DMS79 treated with DMSO at 0.1 percent for 48 hours (cell line): ENCODE results near the gene IL6R.

Experiments
- DNase-seq: peaks from one replicate; lab custom pipeline; 2025; lab: John Stamatoyannopoulos, UW

The IL6R gene

DNA sequence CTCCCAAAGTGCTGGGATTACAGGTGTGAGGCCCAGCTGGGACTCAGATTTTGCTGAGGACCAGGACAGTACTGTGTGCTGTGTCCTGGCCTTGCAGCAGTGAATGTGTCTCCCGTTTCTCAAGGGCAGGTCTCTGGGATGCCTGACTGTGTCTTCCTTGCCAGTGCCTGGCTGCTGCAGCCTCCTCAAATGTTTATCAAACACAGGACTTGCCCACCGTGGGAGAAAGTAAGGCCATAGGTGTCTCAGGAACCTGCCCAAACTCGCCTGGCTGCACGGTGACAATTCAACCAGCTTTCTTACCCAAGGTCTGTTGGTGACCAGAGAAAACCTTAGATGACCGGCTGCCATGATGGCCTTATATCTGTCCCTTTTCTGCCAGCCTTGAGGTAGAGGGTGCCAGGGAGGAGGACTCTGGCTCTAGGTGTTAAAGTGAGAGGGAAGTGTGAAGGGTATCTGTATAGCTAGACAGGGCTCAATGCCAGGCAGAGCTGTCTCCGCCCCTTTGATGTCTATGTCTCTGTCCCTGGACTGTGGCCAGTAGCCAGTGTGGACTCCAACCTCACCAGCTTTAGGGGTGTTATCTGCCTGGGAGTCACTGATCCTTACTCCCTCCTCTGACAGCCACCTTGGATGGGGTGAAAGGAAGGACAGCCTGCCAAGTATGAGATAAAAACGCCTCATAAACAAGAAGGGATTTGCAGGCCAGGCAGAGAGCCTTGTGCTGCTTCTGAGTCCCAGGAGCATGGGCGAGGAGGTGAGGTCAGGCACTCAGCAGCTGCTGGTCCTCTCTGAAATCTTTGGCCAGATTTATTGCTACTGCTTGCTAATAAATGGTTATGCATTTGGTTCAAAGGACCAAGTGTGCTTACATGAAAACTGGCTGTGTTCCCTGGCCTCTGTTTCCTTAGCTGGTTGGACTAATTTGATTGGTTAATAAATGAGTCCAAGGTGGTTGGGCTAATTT, 22.3 kb downstream of the IL6R start:
- DNase-seq: no peak

DNA sequence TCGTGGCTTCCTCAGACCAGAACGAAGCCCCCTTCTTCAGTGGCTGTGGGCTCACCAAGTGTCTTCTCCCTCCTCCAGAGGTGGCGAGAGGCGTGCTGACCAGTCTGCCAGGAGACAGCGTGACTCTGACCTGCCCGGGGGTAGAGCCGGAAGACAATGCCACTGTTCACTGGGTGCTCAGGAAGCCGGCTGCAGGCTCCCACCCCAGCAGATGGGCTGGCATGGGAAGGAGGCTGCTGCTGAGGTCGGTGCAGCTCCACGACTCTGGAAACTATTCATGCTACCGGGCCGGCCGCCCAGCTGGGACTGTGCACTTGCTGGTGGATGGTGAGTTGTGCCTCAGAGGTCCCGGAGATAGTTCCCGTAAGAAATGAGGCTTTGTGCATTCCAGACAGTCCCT, 24.0 kb downstream of the IL6R start:
- DNase-seq: no peak

DNA sequence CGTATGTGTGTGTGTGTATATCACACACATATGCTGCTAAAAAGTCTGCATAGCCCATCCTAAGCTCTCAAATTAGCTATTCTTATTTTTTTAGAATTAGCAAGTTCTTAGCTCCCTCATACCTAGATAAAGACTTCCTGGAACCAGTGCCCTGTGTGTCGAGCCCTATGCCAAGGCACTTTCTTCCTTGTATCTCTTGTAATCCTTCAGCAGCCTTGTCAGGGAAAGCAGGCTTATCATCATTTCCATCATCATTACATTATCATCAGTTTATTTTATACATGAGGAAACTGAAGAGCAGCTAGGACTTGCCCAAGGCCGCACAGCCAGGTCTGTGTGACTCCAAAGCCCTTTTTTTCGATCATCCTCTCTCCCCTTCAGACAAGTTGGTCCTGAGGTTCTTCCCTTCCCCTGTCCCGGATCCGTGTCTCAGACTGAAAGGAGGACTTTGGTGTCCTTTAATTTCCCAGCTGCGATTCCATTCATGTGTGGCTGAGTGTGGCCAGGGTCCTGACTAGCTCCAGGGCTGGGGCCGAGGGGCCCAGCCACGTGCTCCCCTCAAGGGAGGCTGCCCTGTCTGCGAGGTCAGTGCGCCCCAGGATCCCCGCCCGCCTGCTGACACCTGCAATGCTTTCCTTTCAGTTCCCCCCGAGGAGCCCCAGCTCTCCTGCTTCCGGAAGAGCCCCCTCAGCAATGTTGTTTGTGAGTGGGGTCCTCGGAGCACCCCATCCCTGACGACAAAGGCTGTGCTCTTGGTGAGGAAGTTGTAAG, 24.9 kb downstream of the IL6R start:
- no peak for DNase-seq

DNA sequence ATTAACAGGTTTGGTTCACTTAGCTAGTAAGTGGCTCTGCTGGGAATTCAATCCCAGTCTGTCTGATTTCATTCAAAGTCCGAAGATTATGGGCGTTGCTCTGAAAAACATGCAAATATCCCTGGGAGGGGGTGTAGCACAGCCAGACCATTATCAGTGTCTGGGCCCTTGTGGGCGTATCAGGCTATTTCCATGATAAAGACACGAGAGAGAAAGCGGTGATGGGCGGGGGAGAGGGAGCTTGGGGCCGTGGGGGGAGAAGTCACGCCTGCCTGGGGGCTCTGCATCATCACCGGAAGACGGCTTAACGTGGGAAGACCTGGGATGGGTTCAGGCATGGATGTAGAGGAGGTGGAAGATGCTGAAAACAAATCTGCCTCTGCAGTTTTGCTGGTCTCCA, 25.8 kb downstream of the IL6R start:
- no peak for DNase-seq

DNA sequence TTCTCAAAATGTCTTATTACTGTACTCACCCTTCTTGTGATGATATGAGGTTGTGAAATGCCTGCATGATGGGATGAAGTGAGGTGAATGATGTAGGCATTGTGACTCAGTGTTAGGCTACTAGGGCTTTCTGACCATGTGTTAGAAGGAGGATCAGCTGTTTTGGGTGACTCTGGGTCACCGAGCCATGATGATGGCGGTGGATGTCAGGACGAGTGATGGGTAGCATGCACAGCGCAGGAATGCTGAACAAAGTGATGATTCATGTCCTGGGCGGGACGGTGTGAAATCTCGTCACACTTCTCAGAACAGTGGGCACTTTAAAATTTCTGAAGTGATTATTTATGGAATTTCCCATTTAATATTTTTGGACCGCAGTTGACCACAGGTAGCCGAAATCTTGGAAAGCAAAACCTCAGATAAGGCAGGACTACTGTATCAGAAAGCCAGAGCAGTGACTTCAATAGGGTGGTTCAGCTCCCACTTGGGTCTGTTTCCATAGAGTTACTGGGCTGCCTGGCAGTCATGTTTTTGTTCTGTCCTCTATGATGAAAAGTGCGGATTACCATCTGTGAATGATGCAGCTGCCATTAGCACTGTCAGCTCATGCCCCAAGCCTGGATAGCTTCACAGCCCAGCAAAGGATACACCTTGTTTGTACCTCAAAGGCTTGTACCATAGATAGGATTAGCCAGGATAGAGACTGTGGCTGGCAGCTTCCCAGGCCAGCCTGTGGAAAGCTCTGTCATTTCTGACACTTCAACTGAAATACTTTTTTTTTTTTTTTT, 26.6 kb downstream of the IL6R start:
- no peak for DNase-seq

DNA sequence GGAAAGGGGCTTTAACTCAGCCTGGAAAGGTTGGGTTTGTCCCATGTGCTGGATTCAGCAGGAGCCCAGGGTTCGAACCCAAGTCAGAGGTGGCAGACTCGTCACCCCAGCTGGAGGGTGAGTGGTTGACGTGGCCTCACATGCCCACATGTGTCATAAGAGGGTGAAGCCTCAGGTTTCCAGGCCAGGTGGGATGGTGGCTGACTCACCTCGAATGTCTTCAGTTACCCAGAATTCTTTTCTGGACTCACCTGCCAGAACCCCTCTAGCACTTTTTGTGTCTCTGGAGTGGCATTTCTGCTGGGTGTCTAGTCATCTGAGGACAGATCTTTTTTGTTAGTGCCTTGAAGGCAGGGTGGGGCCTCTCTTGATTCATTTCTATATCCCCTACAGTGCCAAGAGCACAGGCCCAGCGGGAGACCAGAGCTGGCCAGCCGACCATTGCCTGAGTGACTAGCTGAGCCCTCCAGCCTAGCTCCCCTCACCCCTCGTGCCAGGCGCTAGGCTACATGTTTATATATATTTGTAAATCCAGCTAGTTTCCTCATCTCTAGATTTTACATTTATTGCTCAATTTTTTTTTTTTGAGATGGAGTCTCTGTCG, 28.1 kb downstream of the IL6R start:
- no peak for DNase-seq

DNA sequence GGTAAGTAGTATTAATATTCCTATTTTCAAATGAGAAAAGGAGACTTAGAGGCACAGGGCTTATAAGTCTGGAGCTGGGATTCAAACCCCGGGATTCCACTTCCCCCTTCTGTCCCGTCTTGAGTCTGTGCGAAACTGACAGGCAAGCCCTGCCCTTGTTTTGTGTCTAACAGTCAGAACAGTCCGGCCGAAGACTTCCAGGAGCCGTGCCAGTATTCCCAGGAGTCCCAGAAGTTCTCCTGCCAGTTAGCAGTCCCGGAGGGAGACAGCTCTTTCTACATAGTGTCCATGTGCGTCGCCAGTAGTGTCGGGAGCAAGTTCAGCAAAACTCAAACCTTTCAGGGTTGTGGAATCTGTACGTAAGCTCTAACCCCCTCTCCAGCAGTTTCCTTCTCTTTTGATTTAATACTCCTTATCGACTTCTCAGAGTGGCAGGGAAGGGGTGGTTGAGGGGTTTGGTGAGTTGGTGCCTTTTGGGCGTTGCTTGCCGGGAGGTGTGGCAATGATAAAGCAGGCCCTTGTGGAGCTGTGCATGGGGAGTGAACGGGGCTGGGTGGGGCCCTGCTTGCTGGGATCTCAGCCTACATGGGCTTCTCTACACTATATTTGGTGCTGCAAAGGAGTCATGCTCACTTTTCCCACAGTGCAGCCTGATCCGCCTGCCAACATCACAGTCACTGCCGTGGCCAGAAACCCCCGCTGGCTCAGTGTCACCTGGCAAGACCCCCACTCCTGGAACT, 29.4 kb downstream of the IL6R start:
- DNase-seq: no peak

DNA sequence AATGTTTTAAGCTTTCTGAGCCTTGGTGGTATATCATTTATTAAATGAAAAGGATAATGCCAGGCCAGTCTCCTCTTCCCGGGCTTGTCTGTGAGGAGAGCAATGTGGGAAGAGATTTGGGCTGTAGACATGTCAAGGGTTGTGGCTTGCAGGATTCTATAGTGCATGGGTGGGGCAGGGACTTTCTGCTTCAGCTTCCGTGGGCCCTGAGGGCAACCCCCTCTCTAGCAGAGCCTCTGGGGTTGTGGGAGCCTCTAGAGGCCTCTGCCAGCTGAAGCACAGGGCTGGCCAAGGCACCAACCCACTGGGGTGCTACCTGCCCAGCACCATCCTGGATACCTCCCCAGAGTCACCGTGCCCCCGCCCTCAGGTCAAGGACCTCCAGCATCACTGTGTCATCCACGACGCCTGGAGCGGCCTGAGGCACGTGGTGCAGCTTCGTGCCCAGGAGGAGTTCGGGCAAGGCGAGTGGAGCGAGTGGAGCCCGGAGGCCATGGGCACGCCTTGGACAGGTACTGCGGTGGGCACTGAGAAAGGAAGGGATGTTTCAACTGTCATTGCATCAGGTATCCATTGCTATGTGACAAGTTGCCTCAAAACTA, 30.6 kb downstream of the IL6R start:
- DNase-seq: no peak

DNA sequence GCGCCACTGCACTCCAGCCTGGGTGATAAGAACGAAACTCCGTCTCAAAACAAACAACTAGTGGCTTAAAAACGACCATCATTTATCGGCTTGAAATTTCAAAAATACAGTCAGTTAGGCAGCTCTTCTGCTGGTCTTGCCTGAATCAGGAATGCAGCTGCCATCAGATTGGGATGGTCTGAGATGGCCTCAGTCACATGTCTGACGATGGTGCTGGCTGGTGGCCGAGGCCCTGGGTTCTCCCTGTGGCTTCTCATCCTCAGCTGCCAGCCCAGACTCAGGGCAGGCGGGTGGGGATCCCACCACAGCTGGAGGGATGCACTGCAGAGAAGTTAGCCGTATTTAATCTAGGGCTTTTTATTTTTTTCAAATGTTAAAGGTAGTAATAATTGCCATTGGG, 31.3 kb downstream of the IL6R start:
- DNase-seq: no peak

DNA sequence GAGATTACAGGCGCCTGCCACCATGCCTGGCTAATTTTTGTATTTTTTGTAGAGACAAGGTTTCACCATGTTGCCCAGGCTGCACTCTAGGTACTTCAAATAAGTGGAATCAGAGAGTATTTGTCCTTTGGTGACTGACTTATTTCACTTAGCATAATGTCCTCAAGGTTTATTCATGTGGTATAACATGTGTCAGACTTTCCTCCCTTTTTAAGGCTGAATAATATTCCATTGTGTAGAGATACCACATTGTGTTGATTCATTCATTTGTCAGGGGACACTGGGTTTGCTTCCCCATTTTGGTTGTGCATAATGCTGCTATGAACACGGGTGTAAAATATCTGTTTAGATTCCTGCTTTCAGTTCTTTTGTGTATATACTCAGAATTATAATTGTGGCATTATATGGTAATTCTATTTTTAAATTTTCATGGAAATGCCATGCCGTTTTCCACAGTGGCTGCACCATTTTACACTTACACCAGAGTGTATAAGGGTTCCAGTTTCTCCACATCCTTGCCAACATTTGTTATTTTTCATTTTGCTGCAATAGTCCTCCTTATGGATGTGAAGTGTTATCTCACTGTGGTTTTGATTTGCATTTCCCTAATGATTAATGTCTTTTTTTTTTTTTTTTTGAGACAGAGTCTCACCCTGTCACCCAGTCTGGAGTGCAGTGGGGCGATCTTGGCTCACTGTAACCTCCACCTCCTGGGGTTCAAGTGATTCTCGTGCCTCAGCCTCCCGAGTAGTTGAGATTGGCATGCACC, 35.1 kb downstream of the IL6R start:
- no peak for DNase-seq

DNA sequence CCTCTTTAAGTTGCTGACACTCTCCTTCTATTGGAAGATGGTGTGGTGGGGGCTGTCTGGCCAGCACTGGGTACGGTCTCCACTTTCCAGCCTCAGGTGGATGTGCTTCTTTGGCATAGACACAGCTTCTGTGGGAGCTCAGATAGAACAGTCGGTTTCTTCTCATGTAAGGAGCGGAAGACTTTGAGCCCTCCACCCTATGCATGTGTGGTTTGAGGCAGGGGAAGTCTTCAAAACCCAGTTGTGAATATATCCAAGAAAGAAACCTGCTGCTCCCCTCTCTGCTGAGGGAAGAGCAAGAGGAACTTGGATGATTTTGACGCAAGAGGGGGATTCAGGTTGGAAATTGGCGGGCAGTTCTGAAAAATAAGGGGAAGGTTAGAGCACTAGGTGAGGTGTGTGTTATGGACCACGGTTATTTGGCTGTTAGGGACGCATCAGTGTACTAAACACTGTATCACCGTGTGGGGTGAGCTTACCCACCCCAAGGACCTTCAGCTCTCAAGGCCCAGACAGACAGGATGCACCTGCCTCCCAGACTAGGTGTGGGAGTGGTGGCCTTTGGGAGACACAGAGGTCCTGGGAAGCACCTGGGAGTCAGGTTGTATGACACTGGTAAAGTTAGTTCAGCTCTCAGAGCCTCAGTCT, 36.2 kb downstream of the IL6R start:
- no peak for DNase-seq

DNA sequence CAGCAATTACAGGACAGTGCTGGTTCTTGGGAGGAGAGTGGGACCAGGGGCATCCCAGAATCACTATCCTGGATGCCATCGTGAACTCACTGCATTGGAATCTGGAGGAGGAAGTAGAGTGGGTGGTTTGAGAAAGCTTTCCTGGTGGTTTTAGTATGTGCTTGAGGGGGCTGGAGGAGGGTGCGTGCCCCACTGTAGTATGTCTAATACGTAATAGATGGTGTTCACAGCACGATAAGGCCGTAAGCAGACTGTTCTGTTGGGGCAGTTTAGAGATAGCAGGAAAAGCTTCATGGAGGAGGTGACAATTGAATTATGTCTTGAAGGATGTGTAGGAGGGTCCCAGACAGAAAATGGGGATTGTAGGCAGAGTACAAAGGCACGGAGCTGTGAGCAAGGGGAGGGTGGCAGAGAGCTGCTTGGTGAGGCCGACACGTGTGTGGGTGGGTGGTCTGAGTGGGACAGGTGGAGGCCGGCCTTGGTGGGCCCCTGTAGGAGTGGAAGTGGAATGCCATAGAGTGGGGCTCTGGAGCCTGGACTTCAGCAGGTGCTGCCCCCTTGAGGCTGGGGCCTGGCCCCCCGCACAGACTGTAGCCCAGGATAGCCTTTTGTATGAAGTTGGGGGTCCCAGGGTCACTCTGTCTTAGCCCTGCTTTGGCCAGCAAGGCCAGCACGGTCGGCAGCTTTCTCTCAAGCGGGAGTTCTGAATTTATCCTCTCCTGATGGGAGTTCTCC, 37.0 kb downstream of the IL6R start:
- no peak for DNase-seq

DNA sequence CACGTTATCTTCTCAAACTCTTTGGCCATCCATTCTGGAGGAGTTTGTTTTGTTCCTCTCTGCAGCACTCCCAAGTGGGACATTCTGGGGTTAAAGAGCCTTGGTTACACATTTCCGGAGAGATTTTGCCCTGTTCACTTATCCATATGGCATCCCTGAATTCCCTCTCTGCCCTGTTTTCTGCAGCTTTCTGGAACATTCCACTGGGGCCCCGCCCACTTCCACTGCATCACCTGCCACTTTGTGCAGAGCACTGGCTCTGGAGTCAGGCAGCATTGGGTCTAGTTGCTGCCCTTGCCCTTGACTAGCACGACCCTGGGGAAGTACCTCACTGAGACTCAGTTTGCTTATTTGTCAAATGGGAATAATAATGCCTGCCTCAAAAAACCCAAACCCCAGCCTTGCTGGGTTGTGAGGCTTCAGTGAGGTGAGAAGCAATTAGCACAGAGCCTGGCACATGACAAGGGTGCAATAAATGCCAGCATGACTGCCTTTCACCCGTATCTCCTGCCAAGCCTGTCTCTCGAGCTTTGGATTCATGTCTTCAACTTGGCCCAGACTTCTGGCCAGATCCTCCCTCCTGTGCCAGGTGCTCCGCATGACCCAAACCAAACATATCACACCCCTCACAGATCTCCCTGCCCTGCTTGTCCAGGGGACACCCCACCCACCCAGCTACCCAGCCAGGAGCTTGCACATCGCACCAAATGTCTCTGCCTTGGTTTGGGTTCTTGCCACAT, 38.3 kb downstream of the IL6R start:
- no peak for DNase-seq

DNA sequence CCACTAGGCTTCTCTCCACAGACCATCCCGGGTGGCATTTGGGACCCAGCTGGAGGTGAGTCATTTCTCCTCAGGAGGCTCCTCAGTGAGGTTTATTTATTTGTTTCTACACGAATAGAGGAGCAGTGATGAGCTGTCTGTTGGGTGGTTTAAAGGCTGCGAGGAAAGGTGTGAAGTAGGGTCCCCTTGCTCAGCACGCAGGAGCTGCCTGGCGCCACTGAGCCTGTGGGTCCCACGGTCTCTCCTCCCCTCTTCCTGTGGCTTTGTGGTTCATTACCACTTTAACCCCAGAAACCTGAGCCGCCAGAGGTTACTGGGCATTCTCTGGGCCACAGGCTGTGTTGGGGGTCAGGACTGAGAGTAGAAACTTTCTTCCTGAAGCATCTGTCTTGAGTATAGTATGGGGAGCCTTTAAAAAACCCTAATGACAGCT, 39.9 kb downstream of the IL6R start:
- no peak for DNase-seq

DNA sequence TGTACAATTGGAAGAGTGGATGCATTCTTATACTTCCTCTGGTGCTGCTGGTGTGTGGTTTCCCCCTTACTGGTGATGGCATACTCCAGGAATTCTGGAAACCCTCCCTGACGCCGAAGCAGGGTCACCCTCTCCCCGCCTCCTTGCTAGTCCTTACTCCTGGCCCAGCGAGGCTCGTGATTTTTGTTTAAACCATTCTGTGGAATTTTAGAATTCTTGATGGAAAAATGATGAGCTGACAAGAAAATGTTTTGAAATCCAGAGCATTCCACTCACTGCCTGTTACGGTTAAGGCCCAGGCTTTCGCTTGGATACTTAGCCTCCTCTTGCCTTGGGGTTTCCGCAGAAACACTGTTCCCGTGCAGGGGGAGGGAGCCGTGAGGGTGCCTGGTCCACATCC, 41.1 kb downstream of the IL6R start:
- no peak for DNase-seq

DNA sequence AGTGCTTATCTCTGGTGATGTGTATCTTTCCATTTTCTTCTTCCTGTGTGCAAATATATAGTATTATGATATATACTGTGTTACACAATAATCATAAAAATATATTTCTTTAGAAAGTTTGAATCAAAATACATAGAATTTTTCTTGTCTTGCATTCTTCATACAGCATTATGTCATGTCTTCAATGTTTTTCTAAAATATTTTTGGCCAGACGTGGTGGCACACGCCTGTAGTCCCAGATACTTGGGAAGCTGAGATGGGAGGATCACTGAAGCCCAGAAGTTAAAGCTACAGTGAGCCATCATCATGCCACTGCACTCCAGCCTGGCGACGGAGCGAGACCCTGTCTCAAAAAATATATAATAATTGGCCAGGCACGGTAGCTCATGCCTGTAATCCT, 41.6 kb downstream of the IL6R start:
- no peak for DNase-seq

DNA sequence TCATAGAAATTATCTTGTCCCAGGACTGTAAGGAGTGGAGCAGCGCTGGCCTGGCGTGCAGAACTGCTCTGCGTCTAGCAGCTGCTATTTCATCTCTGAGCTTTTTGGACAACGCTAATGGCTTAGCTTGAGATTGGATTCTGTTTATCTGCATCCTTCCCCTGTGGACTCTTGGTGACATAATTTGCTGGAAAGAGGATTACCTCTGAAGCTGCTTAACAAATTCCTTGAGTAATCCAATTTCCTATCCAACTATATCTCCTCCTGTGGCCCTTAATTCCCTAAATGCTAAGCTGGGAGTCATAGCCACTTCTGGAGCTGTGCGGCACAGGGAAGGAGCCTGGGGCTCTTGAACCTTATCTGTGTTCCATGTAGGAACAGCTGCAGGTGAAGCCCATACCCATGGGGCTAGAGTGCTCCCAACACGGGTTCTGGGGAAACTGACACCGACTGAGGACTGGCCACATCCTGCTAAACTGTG, 43.2 kb downstream of the IL6R start:
- DNase-seq: no peak

DNA sequence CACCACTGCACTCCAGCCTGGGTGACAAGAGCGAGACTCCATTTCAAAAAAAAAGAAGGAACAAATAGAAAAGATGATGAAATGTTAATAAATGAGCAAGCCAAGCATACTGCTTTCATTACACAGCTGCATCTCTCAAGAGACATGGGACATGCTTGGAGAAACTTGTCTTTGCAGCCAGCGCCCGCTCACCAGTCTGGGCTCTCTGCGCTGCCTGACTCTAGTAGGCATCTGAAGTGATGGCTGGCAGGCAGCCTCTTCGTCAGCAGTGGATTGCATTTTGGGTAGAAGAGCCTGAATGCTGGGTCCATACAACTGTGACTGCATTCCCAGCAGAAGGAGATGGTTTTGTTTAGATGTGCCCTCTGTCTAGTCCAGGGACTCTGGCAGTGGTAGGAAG, 48.0 kb downstream of the IL6R start:
- no peak for DNase-seq
